Naive thymus-derived CD8-positive, alpha-beta T cell (primary cell): Measurements from ENCODE around the gene ACTL7A. TPM values are rescaled to one million over a fixed set of nuclear protein-coding genes. Genes with fewer than 3 reads are reported as not detected.
"Not testable (repeated sequence)": the region's sequence is repeated elsewhere in the genome, so short reads cannot be mapped to it uniquely, and the experiment has no call there.

Experiments
- ATAC-seq, 2 donors: fragments of 150-1000 bp; cut with Tn5 transposase in 1 of 2; sonication (Bioruptor Pico), chemical (Tn5 transposase) in 1 of 2; 1 replicate in 1 of 2; 2 replicates in 1 of 2; pipeline ENCODE4 v1.10.0; 2021; ENCODE audit warnings: mild to moderate bottlenecking in 2 of 2, moderate library complexity in 2 of 2
- POLR2A ChIA-PET: fragments of 350-600 bp; sonication (Branson Sonifier 250); formaldehyde crosslinking; loops from one replicate; lab custom pipeline; 2021; ENCODE audit warnings: antibody characterized with exemption; lab: Charles Lee
- DNase-seq, 10 donors: peaks; one replicate each; pipeline versions ENCODE4 v3.0.0 to v3.0.0-alpha.2; 2020 to 2022
- H3K27ac Mint-ChIP-seq, 10 donors: one replicate each; pipeline ENCODE4 v1.8.0; 2020 to 2022; ENCODE audit warnings: mild to moderate bottlenecking in 10 of 10, mixed read lengths in 10 of 10, moderate library complexity in 4 of 10, inconsistent platforms in 1 of 10
- H3K27me3 Mint-ChIP-seq, 5 donors: one replicate each; pipeline ENCODE4 v1.8.0; 2021 to 2022; ENCODE audit warnings: mixed read lengths in 5 of 5
- H3K36me3 Mint-ChIP-seq, 3 donors: one replicate each; pipeline ENCODE4 v1.8.0; 2020 to 2022; ENCODE audit warnings: mixed read lengths in 3 of 3, mild to moderate bottlenecking in 2 of 3, inconsistent platforms in 1 of 3
- H3K4me1 Mint-ChIP-seq, 4 donors: one replicate each; pipeline ENCODE4 v1.8.0; 2021 to 2022; ENCODE audit warnings: mixed read lengths in 4 of 4
- H3K4me3 Mint-ChIP-seq, 10 donors: one replicate each; pipeline ENCODE4 v1.8.0; 2020 to 2022; ENCODE audit warnings: mild to moderate bottlenecking in 10 of 10, mixed read lengths in 10 of 10, moderate library complexity in 6 of 10, inconsistent platforms in 1 of 10
- H3K9me3 Mint-ChIP-seq, 9 donors: one replicate each; pipeline ENCODE4 v1.8.0; 2020 to 2022; ENCODE audit warnings: mixed read lengths in 9 of 9, mild to moderate bottlenecking in 3 of 9, inconsistent platforms in 1 of 9, moderate library complexity in 1 of 9
- polyA plus RNA-seq, 3 donors: library from polyadenylated mRNA; unstranded; fragments of 300-500 nt; fragmentation: Illumina TruSeq; gene quantifications; one replicate each; pipeline ENCODE4 v1.2.3, GENCODE V29; 2021
- total RNA-seq, 8 experiments: library from RNA in 2 of 8; stranded (reverse) in 2 of 8; gene quantifications; one replicate each; pipeline ENCODE4 v1.2.3 and lab custom pipeline; 2021 to 2026

The ACTL7A gene
- total and polyA plus RNA-seq, 5 experiments from 2014 or later = not detected

- DNase-seq, POLR2A ChIA-PET, H3K4me1 Mint-ChIP-seq, ATAC-seq, H3K4me3 Mint-ChIP-seq, H3K27me3 Mint-ChIP-seq, H3K9me3 Mint-ChIP-seq, H3K27ac Mint-ChIP-seq: not testable (repeated sequence)
- peaks cover 12 to 88% (median 33%) of the 10 kb centered on the region in 3 donors for H3K36me3 Mint-ChIP-seq
These were observed 24.7 kb downstream of the ACTL7A start for GRCh38 chr9:108886594-108887271.

- ATAC-seq (no peak), DNase-seq (no peak)
- H3K36me3 Mint-ChIP-seq = peaks cover 20 to 89% (median 49%) of the 10 kb centered on the region in 3 donors
- H3K4me3 Mint-ChIP-seq = no peak overlapping the region
- POLR2A ChIA-PET = no interaction called here
- no peaks in the 10 kb centered on the region for H3K9me3 Mint-ChIP-seq
- H3K27me3 Mint-ChIP-seq = no peaks in the 10 kb centered on the region
- H3K4me1 Mint-ChIP-seq = peaks cover 5 to 10% (median 6%) of the 10 kb centered on the region in 4 donors
- peak overlapping the region in 1 of 10 donors; percentile 26 for H3K27ac Mint-ChIP-seq
These were observed 27.6 kb downstream of the ACTL7A start for GRCh38 chr9:108889649-108890067.

GRCh38 chr9:108894225-108894997, 32.3 kb downstream of the ACTL7A start:
- DNase-seq = no peak
- no peaks in the 10 kb centered on the region for H3K9me3 Mint-ChIP-seq
- no peak for ATAC-seq
- peaks cover 0 to 2% (median 0%) of the 10 kb centered on the region in 4 donors for H3K4me1 Mint-ChIP-seq
- no peaks in the 10 kb centered on the region for H3K27me3 Mint-ChIP-seq
- H3K27ac Mint-ChIP-seq = no peak overlapping the region
- no peak overlapping the region for H3K4me3 Mint-ChIP-seq
- POLR2A ChIA-PET = no interaction called here
- peaks cover 28 to 98% (median 62%) of the 10 kb centered on the region in 3 donors for H3K36me3 Mint-ChIP-seq

GRCh38 chr9:108897324-108898096, 35.4 kb downstream of the ACTL7A start:
- Mint-ChIP-seq H3K36me3 (peaks cover 12 to 98% (median 48%) of the 10 kb centered on the region in 3 donors), H3K9me3 (no peaks in the 10 kb centered on the region), H3K27me3 (no peaks in the 10 kb centered on the region), H3K4me3 (no peak overlapping the region), H3K4me1 (peaks cover 0 to 2% (median 0%) of the 10 kb centered on the region in 4 donors), H3K27ac (no peak overlapping the region)
- DNase-seq (no peak), ATAC-seq (no peak)
- POLR2A ChIA-PET = no interaction called here

GRCh38 chr9:108899023-108899695, 37.1 kb downstream of the ACTL7A start:
- not testable (repeated sequence) for H3K4me3 Mint-ChIP-seq, H3K27ac Mint-ChIP-seq

GRCh38 chr9:108900176-108900575, 38.1 kb downstream of the ACTL7A start:
- Mint-ChIP-seq H3K36me3 (peaks cover 17 to 99% (median 45%) of the 10 kb centered on the region in 3 donors), H3K9me3 (no peaks in the 10 kb centered on the region), H3K27ac (peak overlapping the region in 3 of 10 donors; percentile 5 to 48 (median 44)), H3K4me3 (no peak overlapping the region), H3K4me1 (peaks cover 0 to 2% (median 0%) of the 10 kb centered on the region in 4 donors), H3K27me3 (no peaks in the 10 kb centered on the region)
- DNase-seq = no peak
- POLR2A ChIA-PET = no interaction called here
- no peak for ATAC-seq

More at GRCh38 chr9:108899023-108899695, 37.1 kb downstream of the ACTL7A start:
- ATAC-seq, POLR2A ChIA-PET, DNase-seq, H3K9me3 Mint-ChIP-seq, H3K27me3 Mint-ChIP-seq, H3K4me1 Mint-ChIP-seq: not testable (repeated sequence)
- peaks cover 18 to 100% (median 51%) of the 10 kb centered on the region in 3 donors for H3K36me3 Mint-ChIP-seq

GRCh38 chr9:108903420-108904103, 41.5 kb downstream of the ACTL7A start:
- POLR2A ChIA-PET = no interaction called here
- Mint-ChIP-seq H3K36me3 (peaks cover 21 to 98% (median 33%) of the 10 kb centered on the region in 3 donors), H3K4me1 (peaks cover 0 to 4% (median under 1%) of the 10 kb centered on the region in 4 donors), H3K27me3 (no peaks in the 10 kb centered on the region), H3K27ac (peak overlapping the region in 1 of 10 donors; percentile 41), H3K4me3 (no peak overlapping the region), H3K9me3 (no peaks in the 10 kb centered on the region)
- DNase-seq (no peak), ATAC-seq (no peak)

- Mint-ChIP-seq H3K4me3 (no peak overlapping the region), H3K27me3 (no peaks in the 10 kb centered on the region), H3K9me3 (no peaks in the 10 kb centered on the region), H3K36me3 (peaks cover 21 to 98% (median 36%) of the 10 kb centered on the region in 3 donors), H3K4me1 (peaks cover 0 to 5% (median under 1%) of the 10 kb centered on the region in 4 donors), H3K27ac (no peak overlapping the region)
- DNase-seq = no peak
- no peak for ATAC-seq
- POLR2A ChIA-PET = no interaction called here
These were observed 42.1 kb downstream of the ACTL7A start for GRCh38 chr9:108904161-108904560.

- no peak overlapping the region for H3K4me3 Mint-ChIP-seq
- no peaks in the 10 kb centered on the region for H3K9me3 Mint-ChIP-seq
- no peaks in the 10 kb centered on the region for H3K27me3 Mint-ChIP-seq
- peak overlapping the region in 2 of 10 donors; percentile 19 to 20 for H3K27ac Mint-ChIP-seq
- POLR2A ChIA-PET = no interaction called here
- H3K36me3 Mint-ChIP-seq = peaks cover 24 to 97% (median 44%) of the 10 kb centered on the region in 3 donors
- DNase-seq (no peak), ATAC-seq (no peak)
- peaks cover 1 to 5% (median 2%) of the 10 kb centered on the region in 4 donors for H3K4me1 Mint-ChIP-seq
These were observed 43.4 kb downstream of the ACTL7A start for GRCh38 chr9:108905494-108905893.

- Mint-ChIP-seq H3K4me1 (peaks cover 11 to 22% (median 20%) of the 10 kb centered on the region in 4 donors), H3K9me3 (no peaks in the 10 kb centered on the region), H3K36me3 (peaks cover 18 to 91% (median 44%) of the 10 kb centered on the region in 3 donors), H3K27ac (peak overlapping the region in 6 of 10 donors; percentile 49 to 87 (median 78)), H3K27me3 (no peaks in the 10 kb centered on the region), H3K4me3 (no peak overlapping the region)
- DNase-seq = no peak
- ATAC-seq = no peak
- POLR2A ChIA-PET = interaction anchor here (0.7 kb wide), 1 partner anchor 20 kb away, joined by 4 read pairs; no protein-coding TSS in a partner anchor
These were observed 48.3 kb downstream of the ACTL7A start for GRCh38 chr9:108910402-108910801.

GRCh38 chr9:108910914-108911313, 48.8 kb downstream of the ACTL7A start:
- POLR2A ChIA-PET = interaction anchor here (0.7 kb wide), 1 partner anchor 19 kb away, joined by 4 read pairs; no protein-coding TSS in a partner anchor
- Mint-ChIP-seq H3K27ac (peak overlapping the region in 9 of 10 donors; percentile 49 to 87 (median 76)), H3K4me3 (peak overlapping the region in 1 of 10 donors; percentile 34), H3K36me3 (peaks cover 17 to 91% (median 49%) of the 10 kb centered on the region in 3 donors), H3K27me3 (no peaks in the 10 kb centered on the region), H3K9me3 (no peaks in the 10 kb centered on the region), H3K4me1 (peaks cover 11 to 22% (median 20%) of the 10 kb centered on the region in 4 donors)
- DNase-seq = no peak
- no peak for ATAC-seq
